ENCODE results near the gene GABRB1. TPM values are rescaled to one million over a fixed set of nuclear protein-coding genes. Genes with fewer than 3 reads are reported as not detected.

The GABRB1 gene
- total and polyA plus RNA-seq, 2 experiments from 2014 or later = 2.8 to 5.5 TPM

DNA sequence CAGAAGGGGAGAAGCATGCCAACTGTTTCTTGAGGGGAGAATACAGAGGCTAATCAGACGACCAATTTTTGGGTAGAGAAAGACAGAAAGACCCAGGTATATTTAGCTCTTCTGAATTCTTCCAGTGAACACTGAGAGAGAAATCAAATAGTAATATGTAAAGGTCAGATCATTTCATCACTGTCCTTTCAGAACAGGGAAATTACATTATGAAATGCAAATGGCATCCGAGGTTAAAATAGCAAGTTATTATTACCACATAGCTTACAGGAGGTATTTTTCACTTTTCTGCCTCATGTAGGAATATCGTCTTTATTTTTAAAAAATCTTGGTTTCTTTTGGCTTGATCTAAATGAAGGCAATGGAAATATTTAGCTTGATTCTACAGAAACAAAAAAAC lies 18.0 kb downstream of the GABRB1 start:
- no peaks in the 10 kb centered on the region for H4K20me1 ChIP-seq (ENCODE audit: insufficient read depth, poor library complexity, severe bottlenecking)
- H3K4me1 ChIP-seq (ENCODE audit: insufficient read depth) = no peaks in the 10 kb centered on the region
- no peak overlapping the region for H3K27ac ChIP-seq
- whole genome bisulfite sequencing (ENCODE audit: low lambda C conversion rate, missing lambda C conversion rate) = 79% methylated on average over 3 of the region's 3 CpGs
- H3K9me2 ChIP-seq (replicated peaks; ENCODE audit: insufficient read depth) = no peaks in the 10 kb centered on the region
- H2AFZ ChIP-seq = no peak overlapping the region
- H3K9me3 ChIP-seq (ENCODE audit: low read depth) = no peaks in the 10 kb centered on the region
- H3K4me3 ChIP-seq = no peak overlapping the region
- DNase-seq (ENCODE audit: low spot score) = no peak
- H3K27me3 ChIP-seq = no peaks in the 10 kb centered on the region
- no peak overlapping the region for H3K4me2 ChIP-seq
- no peaks in the 10 kb centered on the region for H3K36me3 ChIP-seq (replicated peaks; ENCODE audit: insufficient read depth, low read depth)
- no peaks in the 10 kb centered on the region for H3K79me2 ChIP-seq
- TF ChIP-seq EZH2 (IDR thresholded peaks at IDR 0.05; ENCODE audit: borderline replicate concordance) = no peak
- no peak for TF ChIP-seq EZH2phosphoT487 (IDR thresholded peaks at IDR 0.05; ENCODE audit: low read depth, severe bottlenecking, unreplicated experiment)
- no peak for TF ChIP-seq CTCF (IDR thresholded peaks at IDR 0.05; ENCODE audit: poor library complexity)

- TF ChIP-seq CTCF (IDR thresholded peaks at IDR 0.05; ENCODE audit: poor library complexity) (no peak), EZH2 (IDR thresholded peaks at IDR 0.05; ENCODE audit: borderline replicate concordance) (no peak), EZH2phosphoT487 (IDR thresholded peaks at IDR 0.05; ENCODE audit: low read depth, severe bottlenecking, unreplicated experiment) (no peak)
- H3K27me3 ChIP-seq = no peaks in the 10 kb centered on the region
- no peak overlapping the region for H2AFZ ChIP-seq
- H3K9me3 ChIP-seq (ENCODE audit: low read depth) = no peaks in the 10 kb centered on the region
- H3K36me3 ChIP-seq (replicated peaks; ENCODE audit: insufficient read depth, low read depth) = no peaks in the 10 kb centered on the region
- no peak overlapping the region for H3K4me3 ChIP-seq
- 60% methylated on average over 3 of the region's 3 CpGs for WGBS (ENCODE audit: low lambda C conversion rate, missing lambda C conversion rate)
- no peaks in the 10 kb centered on the region for H3K79me2 ChIP-seq
- no peaks in the 10 kb centered on the region for H3K9me2 ChIP-seq (replicated peaks; ENCODE audit: insufficient read depth)
- DNase-seq (ENCODE audit: low spot score) = no peak
- H3K27ac ChIP-seq = no peak overlapping the region
- H3K4me2 ChIP-seq = no peak overlapping the region
- H4K20me1 ChIP-seq (ENCODE audit: insufficient read depth, poor library complexity, severe bottlenecking) = no peaks in the 10 kb centered on the region
- H3K4me1 ChIP-seq (ENCODE audit: insufficient read depth) = no peaks in the 10 kb centered on the region
Measured at GRCh38 chr4:47050761-47051725, 19.7 kb downstream of the GABRB1 start.

GRCh38 chr4:47053485-47053884 lies 22.1 kb downstream of the GABRB1 start:
- Histone ChIP-seq H3K4me2 (no peak overlapping the region), H4K20me1 (ENCODE audit: insufficient read depth, poor library complexity, severe bottlenecking) (no peaks in the 10 kb centered on the region), H3K79me2 (no peaks in the 10 kb centered on the region), H3K27ac (no peak overlapping the region), H3K9me3 (ENCODE audit: low read depth) (no peaks in the 10 kb centered on the region), H3K4me1 (ENCODE audit: insufficient read depth) (no peaks in the 10 kb centered on the region), H3K27me3 (no peaks in the 10 kb centered on the region), H3K36me3 (replicated peaks; ENCODE audit: insufficient read depth, low read depth) (no peaks in the 10 kb centered on the region), H3K9me2 (replicated peaks; ENCODE audit: insufficient read depth) (no peaks in the 10 kb centered on the region), H3K4me3 (no peak overlapping the region), H2AFZ (no peak overlapping the region)
- WGBS (ENCODE audit: low lambda C conversion rate, missing lambda C conversion rate) = 82% methylated on average over 2 of the region's 2 CpGs
- no peak for DNase-seq (ENCODE audit: low spot score)
- no peak for TF ChIP-seq CTCF (IDR thresholded peaks at IDR 0.05; ENCODE audit: poor library complexity)
- no peak for TF ChIP-seq EZH2 (IDR thresholded peaks at IDR 0.05; ENCODE audit: borderline replicate concordance)
- no peak for TF ChIP-seq EZH2phosphoT487 (IDR thresholded peaks at IDR 0.05; ENCODE audit: low read depth, severe bottlenecking, unreplicated experiment)
